Activated T-helper 17 cell treated with anti-CD3 and anti-CD28 coated beads, Interleukin-2, amount 50 U/mL, for 72 hours (primary cell): ENCODE results near the gene CSTPP1. TPM values are rescaled to one million over a fixed set of nuclear protein-coding genes. Genes with fewer than 3 reads are reported as not detected.

Experiments used
- ATAC-seq: fragments of 150-1000 bp; cut with Tn5 transposase; replicated peaks from 2 replicates; pipeline ENCODE4 v1.10.0; 2021; ENCODE audit warnings: mild to moderate bottlenecking, moderate library complexity
- H3K27ac Mint-ChIP-seq: one replicate; pipeline ENCODE4 v1.8.0; 2022; ENCODE audit warnings: mixed read lengths
- H3K27me3 Mint-ChIP-seq: one replicate; pipeline ENCODE4 v1.8.0; 2022; ENCODE audit warnings: mixed read lengths
- H3K36me3 Mint-ChIP-seq: one replicate; pipeline ENCODE4 v1.8.0; 2022; ENCODE audit warnings: low read depth, mild to moderate bottlenecking, mixed read lengths
- H3K4me1 Mint-ChIP-seq: one replicate; pipeline ENCODE4 v1.8.0; 2022; ENCODE audit warnings: mixed read lengths
- H3K4me3 Mint-ChIP-seq: one replicate; pipeline ENCODE4 v1.8.0; 2022; ENCODE audit warnings: mild to moderate bottlenecking, mixed read lengths
- H3K9me3 Mint-ChIP-seq: one replicate; pipeline ENCODE4 v1.8.0; 2022; ENCODE audit warnings: mixed read lengths
- total RNA-seq, 2 donors: library from RNA; stranded (reverse); gene quantifications; one replicate each; pipeline ENCODE4 v1.2.3, GENCODE V29; 2022

CSTPP1 gene
- total RNA-seq, 2 donors from 2014 or later = 15.2 to 19.4 TPM

DNA sequence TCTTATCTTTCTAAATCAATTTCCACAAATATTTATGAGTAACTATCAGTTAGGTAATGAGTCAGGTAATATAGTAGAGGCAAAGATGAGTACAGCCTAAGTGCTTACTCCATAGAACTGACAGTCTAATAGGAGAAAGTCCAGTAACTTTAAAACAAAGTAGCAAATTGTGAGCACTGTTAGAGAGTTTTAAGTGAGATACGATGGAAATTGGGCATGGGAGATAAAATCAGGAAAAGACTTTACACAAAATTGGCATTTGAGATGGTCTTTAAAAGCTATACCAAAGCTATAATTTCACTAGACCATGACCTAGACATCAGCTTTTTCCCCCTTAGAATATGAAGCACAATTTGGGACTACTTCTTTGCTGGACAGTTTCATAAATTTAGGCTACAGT lies 113.7 kb downstream of the CSTPP1 start:
- Mint-ChIP-seq H3K27me3 (no peaks in the 10 kb centered on the region), H3K4me3 (no peak overlapping the region), H3K27ac (no peak overlapping the region), H3K9me3 (no peaks in the 10 kb centered on the region), H3K36me3 (peaks cover 20% of the 10 kb centered on the region), H3K4me1 (no peaks in the 10 kb centered on the region)
- no peak for ATAC-seq

DNA sequence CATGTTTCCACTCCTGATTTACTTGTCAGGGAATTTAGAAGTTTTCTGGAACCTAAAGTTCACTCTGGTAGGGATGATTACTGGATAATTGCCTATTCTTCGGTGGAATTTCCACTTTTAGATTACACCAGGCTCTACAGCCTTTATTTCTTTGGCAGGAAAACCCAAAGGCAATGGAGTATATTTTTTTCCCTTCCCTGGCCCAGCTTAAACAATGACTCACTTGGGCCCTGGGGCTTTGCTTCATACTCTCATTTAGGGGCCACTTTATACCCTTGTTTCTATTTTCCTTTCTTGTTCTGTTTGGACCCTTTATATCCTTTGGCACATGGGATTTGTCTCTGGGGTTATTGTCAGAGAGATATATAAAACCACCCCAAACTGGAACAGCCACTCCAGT lies 114.7 kb downstream of the CSTPP1 start:
- Mint-ChIP-seq H3K27ac (no peak overlapping the region), H3K4me1 (no peaks in the 10 kb centered on the region), H3K9me3 (no peaks in the 10 kb centered on the region), H3K36me3 (peaks cover 20% of the 10 kb centered on the region), H3K27me3 (no peaks in the 10 kb centered on the region), H3K4me3 (no peak overlapping the region)
- ATAC-seq = no peak

DNA sequence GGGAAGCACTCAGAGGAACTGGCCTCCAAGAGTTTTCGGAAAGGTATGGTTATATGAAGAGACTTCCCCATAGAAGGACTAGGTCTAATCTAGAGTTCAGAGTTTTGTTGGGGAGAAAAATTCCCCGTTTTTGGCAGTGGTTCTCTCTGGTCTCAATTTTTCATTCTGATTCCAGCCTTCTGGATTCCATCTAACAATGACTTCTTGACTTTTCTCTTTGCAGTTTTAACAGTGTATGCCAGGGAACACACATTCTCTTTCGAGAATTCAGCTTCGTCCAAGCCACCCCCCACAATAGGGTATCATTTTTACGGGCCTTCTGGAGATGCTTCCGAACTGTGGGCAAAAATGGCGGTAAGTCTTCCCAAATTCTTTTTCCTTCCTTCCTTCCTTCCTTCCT lies 115.6 kb downstream of the CSTPP1 start:
- H3K4me3 Mint-ChIP-seq = no peak overlapping the region
- H3K9me3 Mint-ChIP-seq = no peaks in the 10 kb centered on the region
- peaks cover 20% of the 10 kb centered on the region for H3K36me3 Mint-ChIP-seq
- no peaks in the 10 kb centered on the region for H3K4me1 Mint-ChIP-seq
- H3K27ac Mint-ChIP-seq = no peak overlapping the region
- ATAC-seq = no peak
- no peaks in the 10 kb centered on the region for H3K27me3 Mint-ChIP-seq

DNA sequence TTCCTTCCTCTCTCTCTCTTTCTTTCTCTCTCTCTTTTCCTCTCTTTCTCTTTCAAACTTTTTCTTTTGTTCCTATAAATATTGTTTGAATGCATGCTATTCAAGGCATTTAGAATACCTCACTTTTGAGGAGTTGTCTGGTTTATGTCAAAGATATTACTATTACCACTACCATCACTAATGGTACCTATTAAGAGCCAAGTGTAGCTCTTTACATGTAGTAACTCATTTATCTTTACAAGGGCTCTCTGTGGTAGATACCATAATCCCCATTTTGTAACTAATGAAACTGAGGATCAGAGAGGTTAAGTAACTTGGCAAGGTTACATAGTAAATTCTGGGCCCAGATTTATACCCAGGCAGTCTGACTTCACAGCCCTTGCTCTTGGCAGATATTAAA lies 116.0 kb downstream of the CSTPP1 start:
- no peak overlapping the region for H3K4me3 Mint-ChIP-seq
- no peak overlapping the region for H3K27ac Mint-ChIP-seq
- H3K36me3 Mint-ChIP-seq = peaks cover 20% of the 10 kb centered on the region
- no peaks in the 10 kb centered on the region for H3K9me3 Mint-ChIP-seq
- ATAC-seq = no peak
- H3K27me3 Mint-ChIP-seq = no peaks in the 10 kb centered on the region
- H3K4me1 Mint-ChIP-seq = no peaks in the 10 kb centered on the region

DNA sequence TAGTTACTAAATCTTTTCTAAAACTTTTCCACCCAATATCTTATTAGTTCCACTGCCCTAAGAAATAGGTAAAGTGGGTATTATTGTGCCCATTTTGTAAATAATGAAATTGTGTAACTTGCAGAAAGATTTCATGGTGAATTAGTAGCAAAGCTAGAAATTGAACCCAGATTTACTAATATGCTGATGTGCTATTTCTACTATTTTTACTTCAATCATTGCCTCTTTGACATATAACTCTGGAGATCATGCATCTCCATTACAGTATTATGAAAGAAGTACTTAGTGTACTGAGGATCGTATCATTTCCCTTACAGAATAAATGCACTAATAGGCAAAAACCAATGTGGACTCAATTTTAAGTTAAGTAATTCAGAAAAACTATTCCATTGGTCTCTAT lies 119.0 kb downstream of the CSTPP1 start:
- Mint-ChIP-seq H3K36me3 (peaks cover 20% of the 10 kb centered on the region), H3K27me3 (no peaks in the 10 kb centered on the region), H3K27ac (no peak overlapping the region), H3K4me1 (peaks cover under 1% of the 10 kb centered on the region), H3K9me3 (no peaks in the 10 kb centered on the region), H3K4me3 (no peak overlapping the region)
- ATAC-seq = no peak

DNA sequence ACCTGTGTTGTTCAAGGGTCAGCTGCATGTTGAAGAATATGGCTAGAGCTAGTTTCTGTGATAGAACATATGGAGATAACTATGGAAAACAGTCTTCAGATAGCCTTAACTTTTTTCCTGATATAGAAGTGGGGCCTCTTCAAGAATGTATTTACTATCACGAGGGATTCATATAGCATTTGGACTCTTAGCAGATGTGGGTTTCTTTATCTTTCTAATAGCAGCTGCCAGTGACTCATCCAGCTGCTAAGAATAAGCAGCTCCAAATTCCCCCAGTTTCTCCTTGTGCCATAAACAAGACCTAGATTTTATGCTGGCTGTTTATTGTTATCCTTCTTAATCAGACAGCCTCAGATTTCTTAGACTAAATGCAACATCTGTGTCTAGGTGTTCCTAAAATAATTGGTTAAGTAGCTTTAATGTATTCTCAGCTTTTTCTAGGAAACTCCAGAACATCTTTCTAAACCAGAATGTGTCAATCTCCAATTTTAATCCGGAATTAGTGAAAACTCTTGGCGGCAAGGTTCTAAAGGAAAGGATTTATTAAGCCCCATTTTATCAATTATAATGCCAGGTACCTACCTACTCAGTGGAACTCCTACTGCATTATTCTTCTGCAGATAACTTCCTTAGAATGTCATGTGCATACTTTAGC lies 119.8 kb downstream of the CSTPP1 start:
- no peak for ATAC-seq
- Mint-ChIP-seq H3K9me3 (no peaks in the 10 kb centered on the region), H3K27ac (no peak overlapping the region), H3K27me3 (no peaks in the 10 kb centered on the region), H3K36me3 (peaks cover 20% of the 10 kb centered on the region), H3K4me3 (no peak overlapping the region), H3K4me1 (peaks cover 5% of the 10 kb centered on the region)

DNA sequence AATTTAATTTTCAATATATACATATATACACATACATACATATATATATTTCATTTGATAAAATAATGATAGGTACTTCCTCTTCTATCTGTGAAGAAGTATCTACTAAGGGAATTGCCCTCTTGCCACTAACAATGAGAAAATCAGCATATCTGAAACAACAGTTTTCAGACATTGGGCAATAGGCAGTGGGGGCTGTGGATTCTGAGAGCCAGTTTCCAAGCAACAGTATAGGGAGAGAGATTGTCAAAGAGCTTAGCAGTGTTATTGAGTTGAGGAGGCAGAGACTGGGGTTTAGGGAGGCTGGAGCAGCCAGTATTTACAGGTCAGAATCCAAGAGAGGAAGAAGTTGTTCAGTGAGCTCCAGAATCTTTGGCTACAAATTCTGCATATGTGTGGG lies 120.8 kb downstream of the CSTPP1 start:
- peaks cover 5% of the 10 kb centered on the region for H3K4me1 Mint-ChIP-seq
- no peak for ATAC-seq

DNA sequence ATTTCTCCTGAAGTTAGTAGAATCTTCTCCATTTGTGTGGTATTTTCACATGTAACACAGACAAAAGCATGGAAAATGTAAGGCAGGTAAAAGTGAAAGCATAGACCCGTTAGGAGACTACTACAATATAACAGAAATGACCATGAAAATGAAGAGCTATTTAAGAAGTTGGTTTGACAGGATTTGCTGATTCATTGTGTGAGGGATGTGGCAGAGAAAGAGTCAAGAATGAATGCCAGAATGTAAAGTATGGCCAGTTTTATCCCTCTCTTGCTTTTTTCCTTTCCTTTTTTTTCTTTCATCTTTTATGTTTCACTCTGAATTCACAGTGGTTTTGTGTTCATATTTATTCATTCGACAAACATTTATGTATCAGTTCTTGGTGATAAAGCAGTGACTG lies 124.2 kb downstream of the CSTPP1 start:
- no peaks in the 10 kb centered on the region for H3K9me3 Mint-ChIP-seq
- H3K36me3 Mint-ChIP-seq = no peaks in the 10 kb centered on the region
- peaks cover 5% of the 10 kb centered on the region for H3K4me1 Mint-ChIP-seq
- peak; percentile 44 for ATAC-seq
- H3K27me3 Mint-ChIP-seq = no peaks in the 10 kb centered on the region
- H3K4me3 Mint-ChIP-seq = no peak overlapping the region
- H3K27ac Mint-ChIP-seq = peak overlapping the region; percentile 89

More for the DNA sequence above, 120.8 kb downstream of the CSTPP1 start:
- Mint-ChIP-seq H3K4me3 (no peak overlapping the region), H3K36me3 (peaks cover 20% of the 10 kb centered on the region), H3K27me3 (no peaks in the 10 kb centered on the region), H3K9me3 (no peaks in the 10 kb centered on the region), H3K27ac (no peak overlapping the region)

DNA sequence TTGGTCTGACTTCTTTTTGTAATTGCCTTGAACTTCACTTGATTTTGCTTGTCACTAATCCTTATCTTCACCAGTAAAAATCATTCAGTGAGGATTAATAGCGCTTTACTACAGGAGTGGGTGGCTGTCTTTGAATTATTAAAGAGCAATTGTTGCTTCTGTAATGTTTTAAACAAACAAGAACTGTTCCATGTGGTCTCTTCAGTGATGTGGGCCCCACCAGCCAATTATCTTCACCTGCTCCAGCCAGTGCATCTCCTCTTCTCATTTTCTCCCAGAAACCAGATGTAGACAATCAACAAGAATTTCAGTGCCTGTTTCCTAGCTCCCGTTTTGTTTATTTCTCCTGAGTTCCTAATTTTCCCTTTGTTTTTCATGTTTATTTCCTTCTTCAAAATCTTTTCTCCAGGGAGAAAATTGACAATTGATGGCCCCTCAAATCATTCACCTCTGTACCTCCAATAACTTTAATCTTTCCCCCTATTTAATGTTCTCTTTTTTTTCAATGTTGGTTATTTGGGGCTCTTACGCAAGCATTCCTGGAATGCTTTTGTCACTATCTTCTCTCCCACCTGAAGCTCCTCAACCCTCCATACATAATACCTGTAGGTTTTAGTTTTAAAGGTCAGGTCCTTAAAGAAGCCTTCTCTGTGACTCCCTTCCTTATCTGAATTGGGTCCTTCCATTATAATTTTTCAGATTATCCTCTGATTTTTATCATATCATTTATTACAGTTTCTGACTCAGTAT lies 125.0 kb downstream of the CSTPP1 start:
- Mint-ChIP-seq H3K27me3 (no peaks in the 10 kb centered on the region), H3K36me3 (no peaks in the 10 kb centered on the region), H3K27ac (peak overlapping the region; percentile 89), H3K9me3 (no peaks in the 10 kb centered on the region), H3K4me3 (no peak overlapping the region), H3K4me1 (peaks cover 5% of the 10 kb centered on the region)
- ATAC-seq = no peak

DNA sequence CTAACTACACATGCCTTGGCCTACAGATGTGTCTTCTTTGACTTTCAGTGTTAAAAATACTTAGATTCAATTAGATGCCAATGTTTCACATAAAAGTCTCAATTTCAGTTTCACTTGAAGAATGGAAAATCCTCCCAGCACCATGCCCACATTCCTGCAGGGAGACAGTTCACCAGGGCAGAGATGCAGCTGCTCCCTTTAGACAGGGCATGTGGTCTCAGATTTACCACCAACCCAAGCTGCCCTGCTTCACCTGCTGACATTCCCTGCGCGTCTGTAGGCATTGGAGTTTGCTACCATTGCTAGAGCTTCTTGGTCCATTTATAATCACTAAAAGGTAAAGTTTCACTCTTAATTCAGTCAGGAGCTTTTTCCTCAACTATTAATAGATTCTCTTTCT lies 126.2 kb downstream of the CSTPP1 start:
- no peaks in the 10 kb centered on the region for H3K9me3 Mint-ChIP-seq
- H3K27me3 Mint-ChIP-seq = no peaks in the 10 kb centered on the region
- no peaks in the 10 kb centered on the region for H3K36me3 Mint-ChIP-seq
- peaks cover 5% of the 10 kb centered on the region for H3K4me1 Mint-ChIP-seq
- ATAC-seq = no peak
- H3K4me3 Mint-ChIP-seq = no peak overlapping the region
- no peak overlapping the region for H3K27ac Mint-ChIP-seq

DNA sequence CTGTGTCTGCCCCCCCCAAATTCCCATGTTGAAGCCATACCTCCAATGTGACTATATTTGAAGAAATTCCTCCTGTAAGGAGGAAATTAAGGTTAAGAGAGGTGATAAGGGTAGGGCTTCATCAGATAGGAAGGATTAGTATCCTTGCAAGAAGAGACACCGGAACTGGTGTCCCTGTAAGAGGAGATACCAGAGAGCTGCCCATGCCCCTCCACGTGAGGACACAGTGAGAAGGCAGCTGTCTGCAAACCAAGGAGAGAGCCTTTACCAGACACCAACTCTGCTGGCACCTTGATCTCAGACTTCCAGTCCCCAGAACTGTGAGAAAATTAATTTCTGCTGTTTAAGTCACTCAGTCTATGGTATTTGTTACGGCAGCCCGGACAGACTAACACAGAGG lies 130.8 kb downstream of the CSTPP1 start:
- Mint-ChIP-seq H3K4me3 (no peak overlapping the region), H3K27me3 (no peaks in the 10 kb centered on the region), H3K36me3 (no peaks in the 10 kb centered on the region), H3K9me3 (no peaks in the 10 kb centered on the region), H3K27ac (no peak overlapping the region), H3K4me1 (no peaks in the 10 kb centered on the region)
- no peak for ATAC-seq

DNA sequence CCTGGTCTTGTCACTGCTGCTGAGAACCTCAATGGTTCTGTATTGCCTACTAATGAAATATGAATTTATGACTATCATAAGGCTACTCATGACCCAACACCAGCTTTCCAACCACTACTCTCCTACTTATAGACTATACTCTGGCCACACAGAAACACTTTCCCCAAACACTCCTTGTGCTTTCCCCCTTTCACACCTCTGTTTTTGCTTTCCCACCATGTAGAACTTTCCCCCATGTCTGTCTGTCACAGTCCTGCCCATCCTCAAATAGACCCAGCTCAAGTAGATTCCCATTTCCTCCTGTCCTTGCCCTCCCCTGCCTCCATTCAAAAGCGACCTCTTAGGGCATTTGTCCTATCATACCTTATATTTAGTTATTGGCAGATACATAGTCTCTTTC lies 134.2 kb downstream of the CSTPP1 start:
- no peaks in the 10 kb centered on the region for H3K27me3 Mint-ChIP-seq
- no peaks in the 10 kb centered on the region for H3K4me1 Mint-ChIP-seq
- no peaks in the 10 kb centered on the region for H3K36me3 Mint-ChIP-seq
- H3K4me3 Mint-ChIP-seq = no peak overlapping the region
- H3K27ac Mint-ChIP-seq = no peak overlapping the region
- no peaks in the 10 kb centered on the region for H3K9me3 Mint-ChIP-seq
- no peak for ATAC-seq

DNA sequence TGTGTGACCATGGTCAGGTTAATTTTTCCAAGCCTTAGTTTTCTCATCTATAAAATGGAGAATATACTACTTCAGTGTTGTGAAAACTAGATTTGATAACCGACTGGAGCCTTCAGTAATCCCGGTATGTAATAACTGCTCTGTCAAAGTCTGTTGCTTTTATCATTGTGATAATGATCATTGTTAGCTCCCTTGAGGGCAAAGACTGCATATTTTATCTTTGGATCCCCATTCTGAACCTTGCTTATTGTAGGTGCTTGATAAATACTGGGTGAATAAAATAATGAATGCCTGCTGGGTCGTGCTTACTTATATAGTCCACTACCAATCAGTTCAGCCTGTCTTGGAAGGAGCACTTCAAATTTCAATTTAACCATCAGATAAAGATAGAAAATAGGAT lies 134.8 kb downstream of the CSTPP1 start:
- Mint-ChIP-seq H3K9me3 (no peaks in the 10 kb centered on the region), H3K27me3 (no peaks in the 10 kb centered on the region), H3K4me1 (no peaks in the 10 kb centered on the region)

DNA sequence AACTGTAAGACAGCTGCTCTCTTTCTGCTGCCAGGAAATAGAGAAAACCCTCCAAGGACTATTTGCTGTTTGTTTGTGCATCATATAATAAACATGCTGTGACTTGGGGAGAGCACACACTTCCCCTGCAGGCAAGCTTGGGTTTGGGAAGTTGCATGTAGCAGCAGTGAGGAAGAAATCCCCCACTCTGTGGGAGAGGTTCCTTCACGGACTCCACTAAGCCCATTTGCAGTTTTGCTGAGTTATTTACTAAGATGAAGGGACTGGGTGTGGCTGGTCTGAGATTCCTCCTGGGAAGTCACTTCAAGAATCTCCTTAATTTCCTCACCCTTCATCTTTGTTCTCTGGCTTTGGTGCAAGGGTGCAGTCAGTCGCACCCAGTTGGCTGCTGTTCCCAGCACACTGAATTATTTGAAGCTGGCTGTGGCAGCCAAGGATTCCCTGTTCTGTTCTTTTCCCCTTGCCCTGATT lies 135.3 kb downstream of the CSTPP1 start:
- Mint-ChIP-seq H3K36me3 (no peaks in the 10 kb centered on the region), H3K27ac (no peak overlapping the region), H3K4me3 (no peak overlapping the region), H3K27me3 (no peaks in the 10 kb centered on the region), H3K4me1 (no peaks in the 10 kb centered on the region), H3K9me3 (no peaks in the 10 kb centered on the region)
- no peak for ATAC-seq

More for the DNA sequence above, 134.8 kb downstream of the CSTPP1 start:
- H3K4me3 Mint-ChIP-seq = no peak overlapping the region
- H3K27ac Mint-ChIP-seq = no peak overlapping the region
- ATAC-seq = no peak
- no peaks in the 10 kb centered on the region for H3K36me3 Mint-ChIP-seq

DNA sequence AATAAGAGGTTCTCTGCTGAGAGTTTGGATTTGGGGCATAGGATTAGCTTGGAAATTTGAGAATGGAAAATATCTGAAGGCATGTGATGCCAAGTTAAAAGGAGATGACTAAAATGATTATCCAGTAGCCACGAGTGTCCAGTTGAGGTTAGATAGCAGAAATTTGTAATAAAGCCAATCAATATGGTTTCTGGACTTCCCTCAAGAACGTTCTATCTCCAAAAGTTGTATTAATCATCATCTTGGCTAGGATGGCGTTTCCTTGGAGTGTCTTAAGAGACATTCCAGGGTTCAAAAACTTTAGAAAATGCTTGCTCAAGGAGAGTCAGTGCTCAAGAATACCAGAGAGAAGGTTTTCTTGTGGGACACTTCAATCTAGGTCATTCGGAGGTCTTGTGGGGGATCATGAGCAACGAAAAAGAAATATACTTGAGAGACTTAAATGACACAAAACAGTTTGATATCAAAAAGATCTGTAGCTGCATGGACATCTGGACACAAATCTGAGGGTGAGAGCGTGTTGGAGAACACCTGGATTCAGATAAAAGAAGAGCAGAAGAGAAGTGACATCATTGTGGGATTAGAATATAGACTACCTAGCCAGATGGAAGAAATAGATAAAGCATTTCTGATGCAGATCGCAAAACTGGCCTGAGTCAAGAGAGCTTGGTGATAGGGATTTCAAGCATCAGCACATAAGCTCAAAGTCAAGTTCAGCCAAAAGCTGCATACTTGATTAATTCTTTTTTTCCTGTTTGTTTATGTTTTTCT lies 142.4 kb downstream of the CSTPP1 start:
- H3K4me1 Mint-ChIP-seq = peaks cover 2% of the 10 kb centered on the region
- ATAC-seq = no peak
- no peak overlapping the region for H3K4me3 Mint-ChIP-seq
- H3K27ac Mint-ChIP-seq = no peak overlapping the region
- H3K36me3 Mint-ChIP-seq = no peaks in the 10 kb centered on the region
- H3K9me3 Mint-ChIP-seq = no peaks in the 10 kb centered on the region
- H3K27me3 Mint-ChIP-seq = no peaks in the 10 kb centered on the region
